ENCODE results near the gene C12orf75.
"Not testable (repeated sequence)": the region's sequence is repeated elsewhere in the genome, so short reads cannot be mapped to it uniquely, and the experiment has no call there.

C12orf75 gene

DNA sequence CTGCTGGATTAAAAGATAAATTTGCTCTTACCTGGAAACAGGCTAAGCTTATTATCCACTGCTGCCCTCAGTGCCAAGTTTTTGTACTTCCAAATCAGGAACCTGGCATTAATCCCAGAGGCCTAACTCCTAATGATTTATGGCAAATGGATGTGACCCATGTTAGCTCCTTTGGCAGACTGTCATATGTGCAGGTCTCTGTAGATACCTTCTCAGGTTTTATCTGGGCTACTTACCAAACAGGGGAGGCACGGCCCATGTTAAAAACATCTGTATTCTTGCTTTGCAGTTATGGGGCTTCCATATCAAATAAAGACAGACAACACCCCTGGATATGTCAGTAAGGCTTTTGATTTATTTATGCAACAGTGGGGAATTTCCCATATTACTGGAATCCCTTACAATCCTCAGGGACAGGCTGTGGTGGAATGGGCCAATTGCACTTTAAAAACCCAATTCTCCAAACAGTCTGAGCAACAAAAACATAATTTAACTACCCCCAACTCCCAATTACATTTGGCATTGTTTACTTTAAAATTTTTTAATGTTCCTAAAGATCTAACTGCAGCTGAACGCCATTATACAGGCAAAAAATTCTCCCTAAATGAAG, 19.9 kb upstream of the C12orf75 start:
- not testable (repeated sequence) for H3K9ac ChIP-seq (ENCODE audit: low read depth, low read length, poor library complexity); H2AFZ ChIP-seq (ENCODE audit: low read length); H2BK120ac ChIP-seq (ENCODE audit: low read depth, low read length); H3K27ac ChIP-seq (replicated peaks; ENCODE audit: low read length); H3K23ac ChIP-seq (ENCODE audit: low read depth, low read length, poor library complexity); H3K36me3 ChIP-seq (replicated peaks in 1 of 2; ENCODE audit: control insufficient read depth in 2 of 2, insufficient read depth in 2 of 2, low read length in 2 of 2); DNase-seq (ENCODE audit: low spot score); H3K4me1 ChIP-seq (ENCODE audit: control insufficient read depth in 2 of 2, insufficient read depth in 1 of 2, low read depth in 1 of 2, low read length in 2 of 2); H3K4ac ChIP-seq (ENCODE audit: low read length); H2BK15ac ChIP-seq (ENCODE audit: low read length); H3K4me3 ChIP-seq (ENCODE audit: low read length in 2 of 2); H4K8ac ChIP-seq (ENCODE audit: low read depth, low read length); H3K9me3 ChIP-seq (replicated peaks in 1 of 2; ENCODE audit: control insufficient read depth in 2 of 2, insufficient read depth in 1 of 2, low read depth in 1 of 2, low read length in 2 of 2); H3K18ac ChIP-seq (ENCODE audit: low read length); H3K4me2 ChIP-seq (ENCODE audit: insufficient read depth, low read length, poor library complexity, severe bottlenecking); H3K27me3 ChIP-seq (ENCODE audit: control insufficient read depth in 3 of 3, insufficient read depth in 3 of 3, low read depth in 1 of 3, low read length in 3 of 3); H4K91ac ChIP-seq (ENCODE audit: low read depth, low read length, poor library complexity); H2BK5ac ChIP-seq (ENCODE audit: low read length); H2AK5ac ChIP-seq (ENCODE audit: low read depth, low read length); H3K79me1 ChIP-seq (ENCODE audit: low read depth, low read length); H2BK12ac ChIP-seq (ENCODE audit: low read length); H3K14ac ChIP-seq (ENCODE audit: low read length)
- no CpG with 5 or more reads among the region's 2 CpGs for WGBS, 2 donors (ENCODE audit: extremely low coverage in 2 of 2, insufficient read length in 2 of 2, insufficient replicate concordance in 1 of 2)

DNA sequence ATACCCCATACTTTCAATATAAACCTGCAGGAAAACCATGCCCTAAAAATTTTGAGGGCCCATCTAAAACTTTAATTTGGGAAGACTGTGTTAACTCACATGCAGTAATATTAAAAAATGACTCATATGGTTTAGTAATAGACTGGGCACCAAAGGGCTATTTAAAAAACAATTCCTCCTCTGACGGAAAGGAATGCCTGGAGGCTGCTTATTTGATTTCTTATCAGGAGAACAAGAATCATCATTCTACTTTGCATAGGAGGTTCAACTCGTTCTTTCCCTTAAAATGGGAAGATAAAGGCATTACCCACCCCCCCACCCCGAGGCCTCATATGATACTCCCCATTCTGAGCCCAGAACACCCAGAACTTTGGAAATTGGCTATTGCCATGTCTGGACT, 18.6 kb upstream of the C12orf75 start:
- not testable (repeated sequence) for H3K23ac ChIP-seq (ENCODE audit: low read depth, low read length, poor library complexity); H4K91ac ChIP-seq (ENCODE audit: low read depth, low read length, poor library complexity); H2AFZ ChIP-seq (ENCODE audit: low read length); H2BK12ac ChIP-seq (ENCODE audit: low read length); H3K18ac ChIP-seq (ENCODE audit: low read length); H3K4me3 ChIP-seq (ENCODE audit: low read length in 2 of 2); H3K36me3 ChIP-seq (replicated peaks in 1 of 2; ENCODE audit: control insufficient read depth in 2 of 2, insufficient read depth in 2 of 2, low read length in 2 of 2); H3K27ac ChIP-seq (replicated peaks; ENCODE audit: low read length); H3K4me1 ChIP-seq (ENCODE audit: control insufficient read depth in 2 of 2, insufficient read depth in 1 of 2, low read depth in 1 of 2, low read length in 2 of 2); H3K9me3 ChIP-seq (replicated peaks in 1 of 2; ENCODE audit: control insufficient read depth in 2 of 2, insufficient read depth in 1 of 2, low read depth in 1 of 2, low read length in 2 of 2); H3K27me3 ChIP-seq (ENCODE audit: control insufficient read depth in 3 of 3, insufficient read depth in 3 of 3, low read depth in 1 of 3, low read length in 3 of 3); DNase-seq (ENCODE audit: low spot score); H2AK5ac ChIP-seq (ENCODE audit: low read depth, low read length); H2BK5ac ChIP-seq (ENCODE audit: low read length); H3K4ac ChIP-seq (ENCODE audit: low read length); H4K8ac ChIP-seq (ENCODE audit: low read depth, low read length); H2BK120ac ChIP-seq (ENCODE audit: low read depth, low read length); H3K79me1 ChIP-seq (ENCODE audit: low read depth, low read length); H3K9ac ChIP-seq (ENCODE audit: low read depth, low read length, poor library complexity); H3K14ac ChIP-seq (ENCODE audit: low read length); H2BK15ac ChIP-seq (ENCODE audit: low read length)
- H3K4me2 ChIP-seq (ENCODE audit: insufficient read depth, low read length, poor library complexity, severe bottlenecking): peak overlapping the region; percentile 25
- no CpG with 5 or more reads among the region's 3 CpGs for WGBS, 2 donors (ENCODE audit: extremely low coverage in 2 of 2, insufficient read length in 2 of 2, insufficient replicate concordance in 1 of 2)

DNA sequence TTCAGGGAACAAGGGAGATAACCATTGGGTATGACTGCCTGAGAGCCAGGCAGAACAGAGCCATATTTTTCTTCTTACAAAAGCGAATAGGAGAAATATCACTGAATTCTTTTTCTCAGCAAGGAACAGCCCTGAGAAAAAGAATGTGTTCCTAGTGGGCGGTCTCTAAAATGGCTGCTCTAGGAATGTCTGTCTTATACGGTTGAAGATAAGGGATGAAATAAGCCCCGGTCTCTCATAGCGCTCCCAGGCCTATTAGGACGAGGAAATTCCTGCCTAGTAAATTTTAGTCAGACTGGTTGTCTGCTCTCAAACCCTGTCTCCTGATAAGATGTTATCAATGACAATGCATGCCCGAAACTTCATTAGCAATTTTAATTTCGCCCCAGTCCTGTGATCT, 16.7 kb upstream of the C12orf75 start:
- not testable (repeated sequence) for H3K18ac ChIP-seq (ENCODE audit: low read length); H3K27me3 ChIP-seq (ENCODE audit: control insufficient read depth in 3 of 3, insufficient read depth in 3 of 3, low read depth in 1 of 3, low read length in 3 of 3); H3K9me3 ChIP-seq (replicated peaks in 1 of 2; ENCODE audit: control insufficient read depth in 2 of 2, insufficient read depth in 1 of 2, low read depth in 1 of 2, low read length in 2 of 2); H2BK120ac ChIP-seq (ENCODE audit: low read depth, low read length); H3K27ac ChIP-seq (replicated peaks; ENCODE audit: low read length); DNase-seq (ENCODE audit: low spot score); H3K4me3 ChIP-seq (ENCODE audit: low read length in 2 of 2); H2BK5ac ChIP-seq (ENCODE audit: low read length); H4K8ac ChIP-seq (ENCODE audit: low read depth, low read length); H3K4me2 ChIP-seq (ENCODE audit: insufficient read depth, low read length, poor library complexity, severe bottlenecking); H2AK5ac ChIP-seq (ENCODE audit: low read depth, low read length); H3K23ac ChIP-seq (ENCODE audit: low read depth, low read length, poor library complexity); H3K36me3 ChIP-seq (replicated peaks in 1 of 2; ENCODE audit: control insufficient read depth in 2 of 2, insufficient read depth in 2 of 2, low read length in 2 of 2); H3K9ac ChIP-seq (ENCODE audit: low read depth, low read length, poor library complexity); H4K91ac ChIP-seq (ENCODE audit: low read depth, low read length, poor library complexity); H2BK15ac ChIP-seq (ENCODE audit: low read length); H2BK12ac ChIP-seq (ENCODE audit: low read length); H3K4me1 ChIP-seq (ENCODE audit: control insufficient read depth in 2 of 2, insufficient read depth in 1 of 2, low read depth in 1 of 2, low read length in 2 of 2); H2AFZ ChIP-seq (ENCODE audit: low read length); H3K4ac ChIP-seq (ENCODE audit: low read length); H3K14ac ChIP-seq (ENCODE audit: low read length); H3K79me1 ChIP-seq (ENCODE audit: low read depth, low read length)
- WGBS, 2 donors (ENCODE audit: extremely low coverage in 2 of 2, insufficient read length in 2 of 2, insufficient replicate concordance in 1 of 2): no CpG with 5 or more reads among the region's 8 CpGs

DNA sequence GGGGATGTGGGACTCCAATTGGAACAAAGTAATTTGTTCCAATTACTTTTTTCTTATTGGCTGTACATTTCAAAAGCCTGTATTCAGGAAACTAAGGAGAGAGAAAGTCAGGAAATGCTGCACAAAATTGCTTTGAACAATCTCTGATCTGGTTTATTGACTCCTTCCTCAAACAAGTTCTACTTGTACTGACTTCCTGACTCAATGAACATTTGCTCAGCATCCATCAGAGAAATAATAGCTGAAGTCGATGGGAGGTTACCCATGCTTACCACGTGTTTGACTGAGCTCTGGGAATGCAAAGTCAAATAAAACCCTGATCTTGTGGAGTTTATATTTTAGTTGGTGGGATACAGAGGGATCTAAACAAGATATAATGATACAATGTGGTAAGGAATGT, 15.4 kb upstream of the C12orf75 start:
- Histone ChIP-seq H3K18ac (ENCODE audit: low read length) (no peak overlapping the region), H3K36me3 (replicated peaks in 1 of 2; ENCODE audit: control insufficient read depth in 2 of 2, insufficient read depth in 2 of 2, low read length in 2 of 2) (no peaks in the 10 kb centered on the region), H2BK5ac (ENCODE audit: low read length) (no peak overlapping the region), H2BK15ac (ENCODE audit: low read length) (no peak overlapping the region), H3K14ac (ENCODE audit: low read length) (no peak overlapping the region), H2AK5ac (ENCODE audit: low read depth, low read length) (no peak overlapping the region), H3K27me3 (ENCODE audit: control insufficient read depth in 3 of 3, insufficient read depth in 3 of 3, low read depth in 1 of 3, low read length in 3 of 3) (peaks cover 0 to 6% (median 0%) of the 10 kb centered on the region in 3 experiments), H3K9ac (ENCODE audit: low read depth, low read length, poor library complexity) (no peak overlapping the region), H3K23ac (ENCODE audit: low read depth, low read length, poor library complexity) (no peak overlapping the region), H3K4me3 (ENCODE audit: low read length in 2 of 2) (no peak overlapping the region), H2BK12ac (ENCODE audit: low read length) (no peak overlapping the region), H4K8ac (ENCODE audit: low read depth, low read length) (no peak overlapping the region), H3K4me2 (ENCODE audit: insufficient read depth, low read length, poor library complexity, severe bottlenecking) (no peak overlapping the region), H3K9me3 (replicated peaks in 1 of 2; ENCODE audit: control insufficient read depth in 2 of 2, insufficient read depth in 1 of 2, low read depth in 1 of 2, low read length in 2 of 2) (peaks cover 1 to 5% of the 10 kb centered on the region in 2 donors), H4K91ac (ENCODE audit: low read depth, low read length, poor library complexity) (no peak overlapping the region), H3K27ac (replicated peaks; ENCODE audit: low read length) (no peak overlapping the region), H3K79me1 (ENCODE audit: low read depth, low read length) (no peaks in the 10 kb centered on the region), H3K4ac (ENCODE audit: low read length) (no peak overlapping the region), H2AFZ (ENCODE audit: low read length) (no peak overlapping the region), H3K4me1 (ENCODE audit: control insufficient read depth in 2 of 2, insufficient read depth in 1 of 2, low read depth in 1 of 2, low read length in 2 of 2) (no peaks in the 10 kb centered on the region), H2BK120ac (ENCODE audit: low read depth, low read length) (no peak overlapping the region)
- DNase-seq (ENCODE audit: low spot score): no peak
- WGBS, 2 donors (ENCODE audit: extremely low coverage in 2 of 2, insufficient read length in 2 of 2, insufficient replicate concordance in 1 of 2): no CpG with 5 or more reads among the region's 2 CpGs

Measured in neuronal stem cell (in vitro differentiated cells).